ENCODE results near the gene VAV2. TPM values are rescaled to one million over a fixed set of nuclear protein-coding genes. Genes with fewer than 3 reads are reported as not detected.

VAV2 gene
- total RNA-seq, 1 donor from 2014 or later = 34.6 TPM

DNA sequence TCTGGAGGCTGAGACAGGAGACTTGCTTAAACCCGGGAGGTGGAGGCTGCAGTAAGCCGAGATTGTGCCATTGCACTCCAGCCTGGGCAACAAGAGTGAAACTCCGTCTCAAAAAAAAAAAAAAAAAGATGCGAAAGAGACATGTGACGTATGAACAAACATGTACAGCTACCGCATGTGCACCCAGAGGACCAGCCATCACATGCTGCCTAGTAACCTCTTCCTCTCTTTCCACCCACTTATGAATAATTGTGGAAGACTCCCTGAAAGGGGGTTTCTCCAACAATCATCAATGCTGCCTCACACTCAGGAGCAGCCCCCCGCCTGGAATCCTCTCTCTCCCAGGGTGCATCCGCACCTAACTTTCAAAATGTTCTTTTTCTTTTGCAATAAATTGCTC, 256.2 kb downstream of the VAV2 start:
- Histone ChIP-seq H3K36me3 (no peaks in the 10 kb centered on the region), H3K27ac (no peak overlapping the region), H3K4me3 (no peak overlapping the region), H3K4me1 (peaks cover 13% of the 10 kb centered on the region), H3K9me3 (no peaks in the 10 kb centered on the region), H3K27me3 (no peaks in the 10 kb centered on the region)
- intact Hi-C loops (cut with DNase I) = no loop called here
- ATAC-seq (no peak), DNase-seq (no peak)
- no peak for TF ChIP-seq CTCF (IDR thresholded peaks at IDR 0.05)

DNA sequence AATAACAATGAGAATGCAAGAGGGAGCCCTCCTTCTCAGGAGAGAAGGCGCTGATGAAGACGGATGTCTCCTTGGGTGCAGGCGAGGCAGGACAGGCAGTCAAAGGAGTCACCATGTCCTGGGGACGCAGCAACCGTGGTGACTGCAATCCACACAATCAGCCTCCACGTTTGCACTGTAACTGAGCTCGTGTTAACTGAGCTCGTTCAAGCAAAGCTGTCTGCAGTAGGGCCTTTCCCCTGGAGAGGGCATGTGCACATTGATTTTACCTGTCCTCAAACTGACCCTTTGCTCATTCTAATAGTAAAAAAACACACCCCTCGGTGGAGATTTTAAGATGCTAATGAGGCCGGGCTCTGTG, 256.7 kb downstream of the VAV2 start:
- intact Hi-C loops (cut with DNase I) = no loop called here
- no peak for DNase-seq

GRCh38 chr9:133734590-133735414, 257.3 kb downstream of the VAV2 start:
- Histone ChIP-seq H3K27me3 (no peaks in the 10 kb centered on the region), H3K4me3 (no peak overlapping the region), H3K36me3 (no peaks in the 10 kb centered on the region), H3K4me1 (peaks cover 13% of the 10 kb centered on the region), H3K27ac (no peak overlapping the region), H3K9me3 (no peaks in the 10 kb centered on the region)
- TF ChIP-seq CTCF (IDR thresholded peaks at IDR 0.05) = no peak
- intact Hi-C loops (cut with DNase I) = no loop called here
- ATAC-seq (no peak), DNase-seq (peak; percentile 56)

More for the DNA sequence above, 256.7 kb downstream of the VAV2 start:
- H3K27ac ChIP-seq = no peak overlapping the region
- no peak for ATAC-seq
- H3K27me3 ChIP-seq = no peaks in the 10 kb centered on the region
- peaks cover 13% of the 10 kb centered on the region for H3K4me1 ChIP-seq
- no peak for TF ChIP-seq CTCF (IDR thresholded peaks at IDR 0.05)
- no peaks in the 10 kb centered on the region for H3K9me3 ChIP-seq
- no peak overlapping the region for H3K4me3 ChIP-seq
- no peaks in the 10 kb centered on the region for H3K36me3 ChIP-seq

GRCh38 chr9:133733796-133734533, 258.2 kb downstream of the VAV2 start:
- DNase-seq = no peak
- ATAC-seq = no peak
- TF ChIP-seq CTCF (IDR thresholded peaks at IDR 0.05) = no peak
- intact Hi-C loops (cut with DNase I) = no loop called here
- Histone ChIP-seq H3K4me3 (no peak overlapping the region), H3K9me3 (no peaks in the 10 kb centered on the region), H3K4me1 (peaks cover 13% of the 10 kb centered on the region), H3K27ac (no peak overlapping the region), H3K36me3 (no peaks in the 10 kb centered on the region), H3K27me3 (no peaks in the 10 kb centered on the region)

DNA sequence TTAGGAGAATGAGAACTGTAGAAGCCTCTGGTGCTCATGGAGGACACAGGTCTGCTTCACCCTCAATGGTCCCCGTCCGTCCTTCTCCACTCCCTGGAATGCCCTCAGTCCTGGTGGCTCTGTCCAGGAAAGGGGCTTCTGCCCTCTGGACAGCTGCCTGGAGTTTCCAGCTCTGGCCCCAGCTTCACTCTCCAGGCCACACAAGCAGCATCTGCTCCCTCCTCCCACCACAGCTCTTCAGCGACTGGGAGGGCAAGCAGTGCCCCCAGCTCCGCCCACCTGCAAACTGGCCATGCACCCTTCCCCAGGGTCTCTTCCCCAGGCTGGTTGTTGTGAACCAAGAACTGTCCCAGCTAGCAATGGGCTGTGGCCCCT, 258.7 kb downstream of the VAV2 start:
- no peak for DNase-seq
- H3K4me3 ChIP-seq = no peak overlapping the region
- peaks cover 9% of the 10 kb centered on the region for H3K4me1 ChIP-seq
- H3K27me3 ChIP-seq = no peaks in the 10 kb centered on the region
- no peaks in the 10 kb centered on the region for H3K9me3 ChIP-seq
- no peak for ATAC-seq
- intact Hi-C loops (cut with DNase I) = no loop called here
- TF ChIP-seq CTCF (IDR thresholded peaks at IDR 0.05) = no peak
- no peaks in the 10 kb centered on the region for H3K36me3 ChIP-seq
- no peak overlapping the region for H3K27ac ChIP-seq
